Muscle layer of duodenum (tissue), 2 donors: Measurements from ENCODE around the gene HEMGN.
"Not testable (repeated sequence)": the region's sequence is repeated elsewhere in the genome, so short reads cannot be mapped to it uniquely, and the experiment has no call there.

Experiments used
- H3K27ac ChIP-seq: one replicate; pipeline ENCODE4 v1.7.0; 2013; ENCODE audit warnings: mild to moderate bottlenecking, low read length
- H3K27me3 ChIP-seq: one replicate; pipeline ENCODE4 v1.7.0; 2013; ENCODE audit warnings: low read depth, mild to moderate bottlenecking, control low read depth, low read length
- H3K36me3 ChIP-seq, 2 donors: one replicate each; pipeline ENCODE4 v1.7.0; 2013; ENCODE audit warnings: low read length in 2 of 2, control low read depth in 1 of 2, mild to moderate bottlenecking in 1 of 2; ENCODE audit not compliant: insufficient read depth in 2 of 2, control insufficient read depth in 1 of 2
- H3K4me1 ChIP-seq, 2 donors: one replicate each; pipeline ENCODE4 v1.7.0; 2013; ENCODE audit warnings: low read length in 2 of 2, mild to moderate bottlenecking in 2 of 2, control low read depth in 1 of 2, moderate library complexity in 1 of 2; ENCODE audit not compliant: insufficient read depth in 2 of 2, control insufficient read depth in 1 of 2
- H3K4me3 ChIP-seq, 2 donors: one replicate each; pipeline ENCODE4 v1.7.0; 2013; ENCODE audit warnings: low read length in 2 of 2, low read depth in 1 of 2, mild to moderate bottlenecking in 1 of 2
- H3K9me3 ChIP-seq, 2 donors: one replicate each; pipeline ENCODE4 v1.7.0; 2013; ENCODE audit warnings: low read length in 2 of 2, control low read depth in 1 of 2, mild to moderate bottlenecking in 1 of 2; ENCODE audit not compliant: control insufficient read depth in 1 of 2
- donor health status: healthy.

The HEMGN gene

GRCh38 chr9:97961361-97961760, 23.4 kb upstream of the HEMGN start:
- H3K27me3 ChIP-seq: no peaks in the 10 kb centered on the region
- no peaks in the 10 kb centered on the region for H3K36me3 ChIP-seq
- no peak overlapping the region for H3K4me3 ChIP-seq
- no peaks in the 10 kb centered on the region for H3K9me3 ChIP-seq
- no peaks in the 10 kb centered on the region for H3K4me1 ChIP-seq
- H3K27ac ChIP-seq: no peak overlapping the region

- H3K9me3 ChIP-seq, H3K36me3 ChIP-seq, H3K27me3 ChIP-seq, H3K27ac ChIP-seq, H3K4me1 ChIP-seq, H3K4me3 ChIP-seq: not testable (repeated sequence)
Observed at GRCh38 chr9:97960678-97961328, 22.8 kb upstream of the HEMGN start.

DNA sequence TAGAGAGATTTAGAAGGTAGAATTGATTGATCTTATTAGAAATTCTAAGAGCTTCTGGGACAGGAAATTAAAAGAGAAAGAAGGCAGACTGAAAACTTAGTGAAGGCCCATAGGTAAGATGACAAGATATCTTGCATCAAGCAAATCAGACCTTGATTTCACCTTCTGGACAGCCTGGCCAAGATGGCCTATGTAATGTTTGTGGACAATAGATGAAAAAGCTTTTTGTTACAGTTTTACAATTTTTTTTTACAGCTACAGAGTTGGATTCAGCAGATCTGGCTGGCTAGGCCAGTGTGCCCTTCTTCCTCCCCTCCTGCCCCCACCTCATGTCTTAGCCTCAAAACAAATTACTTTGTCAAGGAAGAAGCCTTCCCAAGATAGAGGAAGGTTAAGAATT, 21.6 kb upstream of the HEMGN start:
- Histone ChIP-seq H3K27ac (no peak overlapping the region), H3K27me3 (no peaks in the 10 kb centered on the region), H3K9me3 (no peaks in the 10 kb centered on the region), H3K4me1 (no peaks in the 10 kb centered on the region), H3K4me3 (no peak overlapping the region), H3K36me3 (no peaks in the 10 kb centered on the region)

DNA sequence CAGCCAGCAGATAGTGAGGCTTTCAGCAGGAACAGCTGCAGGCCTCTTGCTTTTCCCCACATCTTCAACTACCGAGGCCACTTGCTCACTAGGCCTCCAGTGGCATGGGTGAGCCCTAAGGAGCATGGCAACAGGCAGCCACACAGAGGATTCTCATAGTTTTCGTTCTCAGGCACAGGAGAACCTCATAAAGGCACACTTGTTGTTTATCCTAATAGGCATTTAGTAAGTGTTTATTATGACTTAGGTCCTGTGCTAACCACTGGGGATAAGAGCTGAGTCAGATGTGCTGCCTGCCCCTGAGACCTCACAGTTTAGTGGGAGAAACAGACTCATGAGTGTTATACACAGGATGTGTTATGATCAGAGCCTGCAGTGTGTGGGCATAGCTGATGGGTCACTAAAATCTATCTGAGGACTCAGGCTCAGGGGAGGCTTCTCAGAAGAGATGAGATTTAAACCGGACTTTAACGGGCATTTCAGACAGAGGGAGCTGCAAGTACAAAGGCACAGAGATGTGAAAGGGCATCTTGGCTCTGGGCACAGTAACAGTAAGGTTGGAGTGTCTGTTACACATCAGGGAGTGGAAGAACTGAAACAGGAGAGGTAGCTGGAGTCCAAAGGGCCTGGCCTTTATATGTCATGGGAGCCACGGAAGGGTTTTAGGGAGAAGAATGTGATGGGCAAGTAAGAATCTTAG, 21.0 kb upstream of the HEMGN start:
- H3K9me3 ChIP-seq: no peaks in the 10 kb centered on the region
- H3K27me3 ChIP-seq: no peaks in the 10 kb centered on the region
- no peaks in the 10 kb centered on the region for H3K4me1 ChIP-seq
- H3K36me3 ChIP-seq: no peaks in the 10 kb centered on the region
- no peak overlapping the region for H3K4me3 ChIP-seq
- H3K27ac ChIP-seq: no peak overlapping the region

DNA sequence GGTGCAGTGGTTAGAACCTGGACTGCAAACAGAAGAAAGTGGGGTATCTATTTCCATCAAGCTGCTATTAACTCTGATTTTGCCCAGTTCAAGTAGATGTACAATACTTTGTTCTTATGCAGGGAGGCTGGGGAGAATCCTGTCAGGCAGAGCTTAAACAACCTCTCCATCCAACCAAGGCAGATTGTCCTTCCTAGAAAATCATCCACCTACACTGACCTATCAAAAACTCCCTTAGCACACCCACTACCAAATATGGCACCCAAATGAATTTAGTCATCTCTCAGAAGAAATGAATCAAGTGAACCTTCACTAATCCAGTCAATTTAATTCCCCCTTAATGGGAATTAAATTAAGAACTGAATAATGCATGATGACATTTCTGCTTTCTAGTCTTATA, 18.4 kb upstream of the HEMGN start:
- no peak overlapping the region for H3K27ac ChIP-seq
- H3K4me3 ChIP-seq: no peak overlapping the region
- no peaks in the 10 kb centered on the region for H3K27me3 ChIP-seq
- H3K9me3 ChIP-seq: no peaks in the 10 kb centered on the region
- no peaks in the 10 kb centered on the region for H3K36me3 ChIP-seq
- H3K4me1 ChIP-seq: no peaks in the 10 kb centered on the region

GRCh38 chr9:97954550-97954989, 16.6 kb upstream of the HEMGN start:
- Histone ChIP-seq H3K4me3 (no peak overlapping the region), H3K9me3 (no peaks in the 10 kb centered on the region), H3K4me1 (no peaks in the 10 kb centered on the region), H3K36me3 (no peaks in the 10 kb centered on the region), H3K27ac (no peak overlapping the region), H3K27me3 (no peaks in the 10 kb centered on the region)

- H3K27ac ChIP-seq, H3K4me3 ChIP-seq, H3K27me3 ChIP-seq, H3K4me1 ChIP-seq, H3K9me3 ChIP-seq, H3K36me3 ChIP-seq: not testable (repeated sequence)
Observed at GRCh38 chr9:97950873-97951272, 12.9 kb upstream of the HEMGN start.

DNA sequence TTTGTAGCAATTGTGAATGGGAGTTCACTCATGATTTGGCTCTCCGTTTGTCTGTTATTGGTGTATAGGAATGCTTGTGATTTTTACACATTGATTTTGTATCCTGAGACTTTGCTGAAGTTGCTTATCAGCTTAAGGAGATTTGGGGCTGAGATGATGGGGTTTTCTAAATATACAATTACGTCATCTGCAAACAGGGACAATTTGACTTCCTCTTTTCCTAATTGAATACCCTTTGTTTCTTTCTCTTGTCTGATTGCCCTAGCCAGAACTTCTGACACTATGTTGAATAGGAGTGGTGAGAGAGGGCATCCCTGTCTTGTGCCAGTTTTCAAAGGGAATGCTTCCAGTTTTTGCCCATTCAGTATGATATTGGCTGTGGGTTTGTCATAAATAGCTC, 9.1 kb upstream of the HEMGN start:
- not testable (repeated sequence) for H3K27me3 ChIP-seq, H3K27ac ChIP-seq, H3K9me3 ChIP-seq, H3K4me1 ChIP-seq, H3K4me3 ChIP-seq, H3K36me3 ChIP-seq

- not testable (repeated sequence) for H3K36me3 ChIP-seq, H3K27ac ChIP-seq, H3K27me3 ChIP-seq, H3K4me1 ChIP-seq, H3K9me3 ChIP-seq, H3K4me3 ChIP-seq
Observed at GRCh38 chr9:97945470-97945869, 7.5 kb upstream of the HEMGN start.

DNA sequence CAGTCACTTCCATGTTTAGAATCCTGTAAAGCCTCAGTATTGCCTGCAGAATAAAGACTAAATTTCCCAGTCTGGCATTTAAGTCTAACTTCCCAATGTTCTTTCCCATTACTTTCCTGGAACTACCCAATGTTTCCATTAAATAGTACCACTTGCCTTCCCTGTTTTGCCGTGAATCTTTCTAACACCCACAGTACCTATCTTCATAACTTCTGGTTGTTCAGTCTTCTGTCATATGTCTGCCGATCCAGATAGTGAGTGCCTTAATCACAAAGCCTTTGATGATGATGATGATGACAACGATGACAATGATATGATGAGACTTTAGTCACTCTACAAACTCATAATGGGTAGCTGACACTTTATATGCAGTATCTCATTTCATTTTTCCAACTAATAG, 6.6 kb upstream of the HEMGN start:
- no peaks in the 10 kb centered on the region for H3K4me1 ChIP-seq

GRCh38 chr9:97943308-97943855, 5.4 kb upstream of the HEMGN start:
- H3K27ac ChIP-seq: no peak overlapping the region
- no peak overlapping the region for H3K4me3 ChIP-seq
- H3K9me3 ChIP-seq: no peaks in the 10 kb centered on the region
- H3K27me3 ChIP-seq: no peaks in the 10 kb centered on the region
- no peaks in the 10 kb centered on the region for H3K4me1 ChIP-seq
- H3K36me3 ChIP-seq: no peaks in the 10 kb centered on the region

More for the DNA sequence above, 6.6 kb upstream of the HEMGN start:
- no peak overlapping the region for H3K4me3 ChIP-seq
- H3K9me3 ChIP-seq: no peaks in the 10 kb centered on the region
- H3K36me3 ChIP-seq: no peaks in the 10 kb centered on the region
- no peaks in the 10 kb centered on the region for H3K27me3 ChIP-seq
- H3K27ac ChIP-seq: no peak overlapping the region

DNA sequence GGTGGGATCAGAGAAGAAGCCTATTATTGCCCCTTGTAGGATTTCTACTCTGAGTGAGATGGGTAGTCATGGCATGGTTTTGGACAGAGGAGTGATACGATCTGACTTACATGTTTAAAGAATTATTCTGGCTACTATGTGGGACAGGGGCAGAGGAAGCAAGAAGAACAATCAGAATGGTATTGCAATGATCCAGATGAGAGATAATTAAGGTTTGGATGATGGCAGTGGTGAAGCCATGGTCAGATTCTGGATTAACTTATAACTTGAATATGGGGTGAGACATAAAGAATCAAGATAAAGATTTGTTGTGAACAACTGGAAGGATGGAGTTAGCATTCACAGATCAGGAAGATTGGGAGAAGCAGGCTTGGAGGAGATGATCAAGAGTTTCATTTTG, 3.4 kb upstream of the HEMGN start:
- Histone ChIP-seq H3K36me3 (no peaks in the 10 kb centered on the region), H3K27me3 (no peaks in the 10 kb centered on the region), H3K27ac (no peak overlapping the region), H3K9me3 (no peaks in the 10 kb centered on the region), H3K4me1 (no peaks in the 10 kb centered on the region), H3K4me3 (no peak overlapping the region)
